Right atrium auricular region (tissue), 2 donors: ENCODE data around the gene SNPH. TPM values are rescaled to one million over a fixed set of nuclear protein-coding genes. Genes with fewer than 3 reads are reported as not detected.
"Not testable (repeated sequence)": the region's sequence is repeated elsewhere in the genome, so short reads cannot be mapped to it uniquely, and the experiment has no call there.

ENCODE experiments used
- DNase-seq: peaks from one replicate; pipeline ENCODE4 v3.0.0-alpha.2; 2019; ENCODE audit warnings: low spot score
- H3K27ac ChIP-seq, 2 donors: fragments of 200-600 bp; sonication (generic); 1 replicate in 1 of 2; 2 replicates in 1 of 2; pipeline ENCODE4 v1.5.1; 2016 to 2019
- H3K27me3 ChIP-seq, 2 donors: fragments of 200-600 bp; sonication (generic); one replicate each; pipeline versions ENCODE4 v1.5.1 to v1.6.0; 2017 to 2019
- H3K36me3 ChIP-seq: fragments of 200-600 bp; sonication (generic); one replicate; pipeline ENCODE4 v1.5.1; 2016
- H3K4me1 ChIP-seq, 2 donors: fragments of 200-600 bp; sonication (generic); one replicate each; pipeline versions ENCODE4 v1.5.1 to v1.6.0; 2017 to 2019
- H3K4me3 ChIP-seq, 2 donors: fragments of 200-600 bp; sonication (generic); 1 replicate in 1 of 2; 2 replicates in 1 of 2; pipeline ENCODE4 v1.5.1; 2017 to 2019; ENCODE audit warnings: mild to moderate bottlenecking in 1 of 2, moderate library complexity in 1 of 2
- H3K9me3 ChIP-seq, 2 donors: fragments of 200-600 bp; sonication (generic); one replicate each; pipeline ENCODE4 v1.5.1; 2019
- total RNA-seq, 2 donors: library from RNA; depleted of rRNA; stranded (reverse); fragments of >200 nt; gene quantifications; one replicate each; pipeline ENCODE4 v1.1.0, GENCODE V29; 2016
- TF ChIP-seq, protein P1 (sequence below), 2 donors: fragments of 200-600 bp; sonication (generic); IDR thresholded peaks; one replicate each; pipeline ENCODE4 v1.5.1; 2019; ENCODE audit warnings: antibody characterized with exemption in 2 of 2

Gene SNPH, protein sequence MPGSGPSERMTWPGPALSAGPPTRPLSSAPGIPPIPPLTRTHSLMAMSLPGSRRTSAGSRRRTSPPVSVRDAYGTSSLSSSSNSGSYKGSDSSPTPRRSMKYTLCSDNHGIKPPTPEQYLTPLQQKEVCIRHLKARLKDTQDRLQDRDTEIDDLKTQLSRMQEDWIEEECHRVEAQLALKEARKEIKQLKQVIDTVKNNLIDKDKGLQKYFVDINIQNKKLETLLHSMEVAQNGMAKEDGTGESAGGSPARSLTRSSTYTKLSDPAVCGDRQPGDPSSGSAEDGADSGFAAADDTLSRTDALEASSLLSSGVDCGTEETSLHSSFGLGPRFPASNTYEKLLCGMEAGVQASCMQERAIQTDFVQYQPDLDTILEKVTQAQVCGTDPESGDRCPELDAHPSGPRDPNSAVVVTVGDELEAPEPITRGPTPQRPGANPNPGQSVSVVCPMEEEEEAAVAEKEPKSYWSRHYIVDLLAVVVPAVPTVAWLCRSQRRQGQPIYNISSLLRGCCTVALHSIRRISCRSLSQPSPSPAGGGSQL
- 10 to 100 TPM in 1 of 2 donors, 1 to 10 TPM in 1; 5.0 to 10.1 TPM for total RNA-seq

DNA sequence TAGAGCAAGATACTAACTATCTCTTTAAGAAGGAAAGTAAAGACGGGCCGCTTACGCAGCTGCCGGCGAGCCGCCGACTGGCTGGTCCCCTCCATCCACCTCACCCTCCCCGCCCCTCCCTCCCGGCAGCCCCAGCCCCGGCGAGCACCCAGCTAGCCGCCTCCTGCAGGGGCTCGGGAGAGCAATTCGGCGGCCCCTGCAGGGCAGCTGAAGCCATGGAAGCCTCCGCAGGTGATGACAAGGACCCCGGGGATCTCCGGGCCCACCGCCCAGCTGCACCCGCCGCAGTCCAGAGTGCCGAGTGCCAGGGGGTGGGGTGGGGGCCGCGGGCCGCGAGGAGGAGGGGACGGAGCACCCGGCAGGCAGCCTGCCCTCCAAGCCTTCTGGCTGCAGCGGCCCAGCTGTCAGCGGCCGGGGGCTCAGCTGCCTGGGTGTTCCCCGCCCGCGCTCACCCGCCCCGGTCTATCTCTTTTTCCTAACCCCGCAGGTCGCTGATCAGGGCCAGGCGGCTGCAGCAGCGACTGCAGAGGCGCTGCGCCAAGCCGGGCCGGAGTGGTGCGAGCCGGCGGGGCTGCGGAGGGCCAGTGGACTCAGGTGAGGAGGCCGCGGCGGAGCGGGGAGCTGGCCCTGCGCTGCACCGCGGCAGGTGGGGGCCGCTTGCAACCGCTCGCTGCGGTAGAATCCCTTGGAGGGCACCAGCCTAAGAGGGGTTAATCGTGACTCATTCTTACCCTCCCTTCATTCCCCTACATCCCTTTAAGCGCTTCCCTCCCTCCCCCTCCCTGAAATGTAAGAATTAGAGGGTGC is at the start of gene SNPH:
Gene SNPH, plus strand, starts transcription at position 128 of the 807 bp plus-strand sequence. CDS start 29,946 bp downstream, outside the sequence.
- DNase-seq: peak; percentile 77
- peak within 1 kb of the TSS; percentile 77 to 79 for H3K4me3 ChIP-seq
- TF ChIP-seq, protein P1, sequence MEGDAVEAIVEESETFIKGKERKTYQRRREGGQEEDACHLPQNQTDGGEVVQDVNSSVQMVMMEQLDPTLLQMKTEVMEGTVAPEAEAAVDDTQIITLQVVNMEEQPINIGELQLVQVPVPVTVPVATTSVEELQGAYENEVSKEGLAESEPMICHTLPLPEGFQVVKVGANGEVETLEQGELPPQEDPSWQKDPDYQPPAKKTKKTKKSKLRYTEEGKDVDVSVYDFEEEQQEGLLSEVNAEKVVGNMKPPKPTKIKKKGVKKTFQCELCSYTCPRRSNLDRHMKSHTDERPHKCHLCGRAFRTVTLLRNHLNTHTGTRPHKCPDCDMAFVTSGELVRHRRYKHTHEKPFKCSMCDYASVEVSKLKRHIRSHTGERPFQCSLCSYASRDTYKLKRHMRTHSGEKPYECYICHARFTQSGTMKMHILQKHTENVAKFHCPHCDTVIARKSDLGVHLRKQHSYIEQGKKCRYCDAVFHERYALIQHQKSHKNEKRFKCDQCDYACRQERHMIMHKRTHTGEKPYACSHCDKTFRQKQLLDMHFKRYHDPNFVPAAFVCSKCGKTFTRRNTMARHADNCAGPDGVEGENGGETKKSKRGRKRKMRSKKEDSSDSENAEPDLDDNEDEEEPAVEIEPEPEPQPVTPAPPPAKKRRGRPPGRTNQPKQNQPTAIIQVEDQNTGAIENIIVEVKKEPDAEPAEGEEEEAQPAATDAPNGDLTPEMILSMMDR (IDR thresholded peaks at IDR 0.05): peak in 1 of 2 donors; percentile 12
- no peaks in the 10 kb centered on the region for H3K36me3 ChIP-seq
- H3K9me3 ChIP-seq: no peaks in the 10 kb centered on the region
- H3K27me3 ChIP-seq: no peaks in the 10 kb centered on the region
- peak within 1 kb of the TSS; percentile 64 to 73 for H3K27ac ChIP-seq
- peaks cover 0 to 24% of the 10 kb centered on the region in 2 donors for H3K4me1 ChIP-seq

DNA sequence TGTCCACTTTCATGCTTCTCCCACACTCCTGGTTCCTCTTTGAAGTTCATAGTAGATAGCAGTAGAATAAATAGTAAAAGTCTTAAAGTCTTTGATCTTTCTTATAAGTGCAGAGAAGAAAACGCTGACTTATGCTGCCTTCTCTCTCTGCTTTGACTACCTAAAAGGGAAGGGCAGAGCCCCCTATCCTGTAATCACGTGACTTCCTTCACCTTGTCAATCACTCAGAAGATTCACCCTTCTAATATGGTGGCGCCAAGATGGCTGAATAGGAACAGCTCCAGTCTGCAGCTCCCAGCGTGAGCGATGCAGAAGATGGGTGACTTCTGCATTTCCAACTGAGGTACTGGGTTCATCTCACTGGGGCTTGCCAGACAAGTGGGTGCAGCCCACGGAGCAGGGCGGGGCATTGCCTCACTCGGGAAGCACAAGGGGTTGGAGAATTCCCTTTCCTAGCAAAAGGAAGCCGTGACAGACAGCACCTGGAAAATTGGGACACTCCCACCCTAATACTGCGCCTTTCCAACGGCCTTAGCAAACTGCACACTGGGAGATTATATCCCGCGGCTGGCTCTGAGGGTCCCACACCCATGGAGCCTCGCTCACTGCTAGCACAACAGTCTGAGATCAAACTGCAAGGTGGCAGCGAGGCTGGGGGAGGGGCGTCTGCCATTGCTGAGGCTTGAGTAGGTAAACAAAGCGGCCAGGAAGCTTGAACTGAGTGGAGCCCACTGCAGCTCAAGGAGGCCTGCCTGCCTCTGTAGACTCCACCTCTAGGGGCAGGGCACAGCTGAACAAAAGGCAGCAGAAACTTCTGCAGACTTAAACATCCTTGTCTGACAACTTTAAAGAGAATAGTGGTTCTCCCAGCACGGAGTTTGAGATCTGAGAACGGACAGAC is 49.3 kb upstream of the SNPH start:
- H3K27me3 ChIP-seq, H3K4me3 ChIP-seq, H3K9me3 ChIP-seq, H3K4me1 ChIP-seq, H3K27ac ChIP-seq, H3K36me3 ChIP-seq, DNase-seq: not testable (repeated sequence)

DNA sequence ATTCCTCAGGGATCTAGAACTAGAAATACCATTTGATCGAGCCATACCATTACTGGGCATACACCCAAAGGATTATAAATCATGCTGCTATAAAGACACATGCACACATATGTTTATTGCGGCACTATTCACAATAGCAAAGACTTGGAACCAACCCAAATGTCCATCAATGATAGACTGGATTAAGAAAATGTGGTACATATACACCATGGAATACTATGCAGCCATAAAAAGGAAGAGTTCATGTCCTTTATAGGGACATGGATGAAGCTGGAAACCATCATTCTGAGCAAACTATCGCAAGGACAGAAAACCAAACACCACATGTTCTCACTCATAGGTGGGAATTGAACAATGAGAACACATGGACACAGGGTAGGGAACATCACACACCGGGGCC is 43.3 kb upstream of the SNPH start:
- H3K36me3 ChIP-seq, DNase-seq: not testable (repeated sequence)
- peaks cover 0 to 12% of the 10 kb centered on the region in 2 donors for H3K4me1 ChIP-seq

DNA sequence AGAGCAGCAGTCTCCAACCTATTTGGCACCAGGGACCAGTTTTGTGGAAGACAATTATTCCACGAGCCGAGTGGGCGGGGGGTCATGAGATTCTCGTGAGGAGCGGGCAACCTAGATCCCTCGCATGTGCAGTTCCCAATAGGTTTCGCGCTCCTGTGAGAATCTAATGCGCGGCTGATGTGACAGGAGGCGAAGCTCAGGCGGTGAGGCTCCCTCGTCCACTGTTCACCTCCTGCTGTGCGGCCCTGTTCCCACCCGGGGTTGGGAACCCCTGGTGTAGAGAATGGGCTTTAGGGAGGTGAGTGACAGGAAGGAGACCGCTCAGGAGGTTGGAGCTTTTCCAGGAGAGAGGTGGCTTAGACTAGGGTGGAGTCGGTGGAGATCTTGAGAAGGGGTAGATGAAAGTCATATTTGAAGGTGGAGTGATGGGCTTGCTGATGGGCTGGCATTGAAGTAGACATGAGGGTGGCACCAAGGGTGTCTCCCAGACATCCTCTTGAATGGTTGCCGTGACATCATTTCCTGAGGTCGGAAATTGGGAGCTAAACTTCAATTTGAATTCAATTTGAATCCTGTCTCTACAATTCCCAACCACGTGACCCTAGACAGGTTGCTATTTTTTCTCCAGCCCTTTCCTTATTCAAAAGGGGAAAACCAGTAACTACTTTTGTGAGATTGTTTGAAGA is 41.7 kb upstream of the SNPH start:
- no peak for DNase-seq
- Histone ChIP-seq H3K4me3 (no peak overlapping the region), H3K27me3 (no peaks in the 10 kb centered on the region), H3K9me3 (no peaks in the 10 kb centered on the region), H3K4me1 (peaks cover 0 to 12% of the 10 kb centered on the region in 2 donors), H3K27ac (no peak overlapping the region), H3K36me3 (no peaks in the 10 kb centered on the region)
- TF ChIP-seq, protein P1 (IDR thresholded peaks at IDR 0.05): no peak

More for the DNA sequence above, 43.3 kb upstream of the SNPH start:
- H3K9me3 ChIP-seq, H3K27me3 ChIP-seq, H3K4me3 ChIP-seq, H3K27ac ChIP-seq: not testable (repeated sequence)

DNA sequence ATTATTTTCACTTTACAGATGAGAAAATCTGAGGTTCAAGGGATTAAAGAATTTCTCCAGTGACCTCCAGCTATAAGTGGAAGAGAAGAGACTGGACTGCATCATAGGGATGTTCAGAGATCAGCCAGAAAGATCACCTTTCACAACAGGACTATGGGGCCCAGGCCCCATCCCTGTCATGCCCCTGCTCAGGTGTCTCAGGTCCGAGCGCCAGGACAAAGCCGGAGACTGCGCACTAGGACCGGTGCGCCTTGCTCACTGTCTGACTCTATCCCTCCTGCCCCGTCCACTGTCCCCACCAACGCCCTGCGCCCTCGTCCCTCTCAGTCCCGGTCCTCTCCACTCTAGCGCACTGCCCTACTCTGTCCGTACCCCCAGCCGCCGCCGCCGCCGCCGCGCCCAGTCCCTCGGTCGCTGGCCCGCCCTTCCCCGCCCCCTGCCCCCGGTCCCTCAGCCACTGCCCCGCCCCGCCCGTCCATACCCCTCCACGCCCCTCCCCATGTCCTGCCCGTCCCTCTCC is 40.8 kb upstream of the SNPH start:
- no peaks in the 10 kb centered on the region for H3K27me3 ChIP-seq

More for the DNA sequence above, 40.8 kb upstream of the SNPH start:
- Histone ChIP-seq H3K27ac (no peak overlapping the region), H3K9me3 (no peaks in the 10 kb centered on the region), H3K4me3 (peak overlapping the region; percentile 41 to 82), H3K36me3 (no peaks in the 10 kb centered on the region), H3K4me1 (peaks cover 0 to 12% of the 10 kb centered on the region in 2 donors)
- DNase-seq: no peak
- TF ChIP-seq, protein P1 (IDR thresholded peaks at IDR 0.05): no peak
